HCT116 (cell line): ENCODE data around the gene PARP6. TPM values are rescaled to one million over a fixed set of nuclear protein-coding genes. Genes with fewer than 3 reads are reported as not detected.

Source experiments
- ATAC-seq: fragments of 200-7000 bp; cut with Tn5 transposase; 2 replicates; pipeline ENCODE4 v1.9.1; 2020; ENCODE audit warnings: mild to moderate bottlenecking, moderate library complexity
- BruUV-seq: library from RNA; stranded (reverse); fragments of 400-500 nt; replicated peaks from 2 replicates; lab custom pipeline; 2021; lab: Mats Ljungman, UMichigan
- CTCF ChIA-PET: fragments of 300-600 bp; sonication (Branson Sonifier 250); formaldehyde crosslinking; loops from one replicate; lab custom pipeline; 2021; ENCODE audit warnings: antibody characterized with exemption; lab: Charles Lee
- POLR2A ChIA-PET: fragments of 300-600, 350-600 bp; sonication (Branson Sonifier 250); formaldehyde crosslinking; loops from one replicate; lab custom pipeline; 2021; ENCODE audit warnings: antibody characterized with exemption; lab: Charles Lee
- RAD21 ChIA-PET, 2 experiments: fragments of 300-600 bp; sonication (Branson Sonifier 250); formaldehyde crosslinking; loops; one replicate each; lab custom pipeline; 2023; ENCODE audit warnings: low total read pairs in 2 of 2; ENCODE audit not compliant: uncharacterized antibody in 2 of 2, unreplicated experiment in 2 of 2, low non-redundant PET in 1 of 2; lab: Charles Lee
- DNase-seq: peaks from one replicate; pipeline ENCODE4 v3.0.0-alpha.2; 2010; ENCODE audit warnings: low read depth, low spot score
- H2AFZ ChIP-seq: fragments of 200-600 bp; shearing (Covaris generic), sonication (generic); 2 replicates; pipeline ENCODE4 v1.6.1; 2017; ENCODE audit warnings: low read depth, mixed run types, mixed read lengths, antibody characterized with exemption, low read length; ENCODE audit not compliant: poor library complexity, severe bottlenecking
- H3K27ac ChIP-seq: 2 replicates; pipeline ENCODE4 v1.5.1; 2012; ENCODE audit warnings: low read depth, low read length
- H3K27me3 ChIP-seq: fragments of 200-600 bp; sonication (generic); 2 replicates; pipeline ENCODE4 v1.6.1; 2016; ENCODE audit warnings: mixed run types, low read length, mixed read lengths; ENCODE audit not compliant: insufficient read depth
- H3K36me3 ChIP-seq, 2 experiments: fragments of 200-500 bp in 1 of 2; fragments of 200-600 bp in 1 of 2; sonication (Bioruptor generic) in 1 of 2; sonication (generic) in 1 of 2; 2 replicates each; pipeline versions ENCODE4 v1.5.1 to v1.6.1; 2014 to 2016; ENCODE audit warnings: low read length in 2 of 2, inconsistent platforms in 1 of 2, mixed read lengths in 1 of 2, mixed run types in 1 of 2; ENCODE audit not compliant: insufficient read depth in 2 of 2, control insufficient read depth in 1 of 2
- H3K4me1 ChIP-seq, 2 experiments: fragments of 200-600 bp in 1 of 2; sonication (generic) in 1 of 2; 2 replicates each; pipeline versions ENCODE4 v1.5.1 to v1.6.1; 2012 to 2017; ENCODE audit warnings: low read length in 2 of 2, inconsistent platforms in 1 of 2, mild to moderate bottlenecking in 1 of 2, mixed read lengths in 1 of 2, mixed run types in 1 of 2, moderate library complexity in 1 of 2; ENCODE audit not compliant: insufficient read depth in 2 of 2, control insufficient read depth in 1 of 2
- H3K4me2 ChIP-seq: fragments of 200-600 bp; sonication (generic); 2 replicates; pipeline ENCODE4 v1.6.1; 2017; ENCODE audit warnings: mixed run types, low read length, mixed read lengths
- H3K4me3 ChIP-seq, 2 experiments: fragments of 200-600 bp in 1 of 2; sonication (generic) in 1 of 2; replicated peaks in 1 of 2; 2 replicates each; pipeline ENCODE4 v1.5.1; 2011 to 2016; ENCODE audit warnings: low read length in 2 of 2, control low read depth in 1 of 2, low read depth in 1 of 2, mild to moderate bottlenecking in 1 of 2, mixed read lengths in 1 of 2, mixed run types in 1 of 2
- H3K79me2 ChIP-seq: fragments of 200-600 bp; sonication (generic); 2 replicates; pipeline ENCODE4 v1.6.1; 2017; ENCODE audit warnings: mild to moderate bottlenecking, mixed run types, low read length, moderate library complexity, mixed read lengths; ENCODE audit not compliant: insufficient read depth
- H3K9ac ChIP-seq: fragments of 200-600 bp; sonication (generic); 2 replicates; pipeline ENCODE4 v1.6.1; 2016; ENCODE audit warnings: low read length, mixed read lengths
- H3K9me2 ChIP-seq: fragments of 200-600 bp; sonication (generic), shearing (Covaris generic); 2 replicates; pipeline ENCODE4 v1.6.1; 2017; ENCODE audit warnings: mixed run types, mild to moderate bottlenecking, moderate library complexity; ENCODE audit not compliant: insufficient read depth
- H3K9me3 ChIP-seq, 2 experiments: fragments of 200-500 bp in 1 of 2; fragments of 200-600 bp in 1 of 2; sonication (Bioruptor generic) in 1 of 2; sonication (generic) in 1 of 2; 2 replicates each; pipeline ENCODE4 v1.6.1; 2014 to 2017; ENCODE audit warnings: low read length in 2 of 2, mixed read lengths in 2 of 2, inconsistent platforms in 1 of 2, low read depth in 1 of 2, mild to moderate bottlenecking in 1 of 2, mixed run types in 1 of 2, moderate library complexity in 1 of 2; ENCODE audit not compliant: control insufficient read depth in 1 of 2, insufficient read depth in 1 of 2
- H4K20me1 ChIP-seq: fragments of 200-600 bp; sonication (generic), shearing (Covaris generic); 2 replicates; pipeline ENCODE4 v1.6.1; 2017; ENCODE audit warnings: mixed run types, mild to moderate bottlenecking, moderate library complexity; ENCODE audit not compliant: insufficient read depth
- CBX3 ChIP-seq: IDR thresholded peaks from 2 replicates; pipeline ENCODE4 v1.6.1; 2012; ENCODE audit warnings: low read depth
- CEBPB ChIP-seq: IDR thresholded peaks from 2 replicates; pipeline ENCODE4 v1.6.1; 2012; ENCODE audit warnings: low read depth
- EGR1 ChIP-seq: IDR thresholded peaks from 2 replicates; pipeline ENCODE4 v1.6.1; 2012; ENCODE audit warnings: low read depth
- ELF1 ChIP-seq: IDR thresholded peaks from 2 replicates; pipeline ENCODE4 v1.6.1; 2012; ENCODE audit warnings: low read depth, borderline replicate concordance
- EZH2phosphoT487 ChIP-seq: fragments of 200-600 bp; IDR thresholded peaks from 2 replicates; pipeline ENCODE4 v1.6.1; 2018; ENCODE audit warnings: antibody characterized with exemption, borderline replicate concordance
- POLR2A ChIP-seq: IDR thresholded peaks from 2 replicates; pipeline ENCODE4 v1.7.0; 2011; ENCODE audit warnings: borderline replicate concordance; ENCODE audit not compliant: insufficient read depth, insufficient read length; ENCODE audit errors: extremely low read depth
- SIN3A ChIP-seq: IDR thresholded peaks from 2 replicates; pipeline ENCODE4 v1.6.1; 2012; ENCODE audit warnings: low read depth
- SRF ChIP-seq: IDR thresholded peaks from 2 replicates; pipeline ENCODE4 v1.6.1; 2012; ENCODE audit warnings: low read depth
- TCF7L2 ChIP-seq: IDR thresholded peaks from 2 replicates; pipeline ENCODE4 v1.7.0; 2011; ENCODE audit warnings: borderline replicate concordance, inconsistent platforms; ENCODE audit not compliant: insufficient read depth, insufficient read length; ENCODE audit errors: extremely low read depth
- YY1 ChIP-seq: IDR thresholded peaks from 2 replicates; pipeline ENCODE4 v1.6.1; 2011; ENCODE audit warnings: low read length, low read depth, moderate library complexity, mild to moderate bottlenecking; ENCODE audit not compliant: insufficient replicate concordance; ENCODE audit errors: extremely low read depth
- ZFX ChIP-seq: fragments of 450-650 bp; IDR thresholded peaks from 2 replicates; pipeline ENCODE4 v1.6.1; 2017
- ZNF274 ChIP-seq: fragments of 200-500 bp; sonication (Bioruptor generic); IDR thresholded peaks from 2 replicates; pipeline ENCODE4 v1.6.1; 2014; ENCODE audit warnings: mild to moderate bottlenecking, low read depth, low read length, inconsistent platforms
- intact Hi-C: fragments of 100-400 bp; cut with micrococcal nuclease; formaldehyde crosslinking; loops from 2 replicates; pipeline ENCODE4 v1.10.0; 2022
- total RNA-seq: library from RNA; stranded (reverse); gene quantifications from one replicate; pipeline ENCODE4 v1.2.1, GENCODE V29; 2021; ENCODE audit not compliant: unreplicated experiment
- TF ChIP-seq, protein P1 (sequence below): IDR thresholded peaks from 2 replicates; pipeline ENCODE4 v1.6.1; 2012
- TF ChIP-seq, protein P2 (sequence below): IDR thresholded peaks from 2 replicates; pipeline ENCODE4 v1.6.1; 2012; ENCODE audit warnings: low read depth
- TF ChIP-seq, protein P3 (sequence below): IDR thresholded peaks from 2 replicates; pipeline ENCODE4 v1.6.1; 2011; ENCODE audit warnings: mild to moderate bottlenecking, low read length, moderate library complexity; ENCODE audit not compliant: insufficient replicate concordance; ENCODE audit errors: extremely low read depth
- TF ChIP-seq, protein P4 (sequence below): IDR thresholded peaks from 2 replicates; pipeline ENCODE4 v1.6.1; 2012
- TF ChIP-seq, protein P5 (sequence below), 3 experiments: fragments of 200-600 bp in 1 of 3; sonication (generic) in 1 of 3; IDR thresholded peaks in 2 of 3; conservative IDR thresholded peaks in 1 of 3; 2 replicates each; pipeline ENCODE4 v1.5.1; 2012 to 2017; ENCODE audit warnings: low read depth in 2 of 3, low read length in 2 of 3, antibody characterized with exemption in 1 of 3, borderline replicate concordance in 1 of 3, control low read depth in 1 of 3, mild to moderate bottlenecking in 1 of 3, mixed read lengths in 1 of 3, mixed run types in 1 of 3, moderate library complexity in 1 of 3; ENCODE audit not compliant: insufficient read depth in 1 of 3

PARP6 gene
- total RNA-seq, 1 experiment from 2014 or later = 67.9 TPM

DNA sequence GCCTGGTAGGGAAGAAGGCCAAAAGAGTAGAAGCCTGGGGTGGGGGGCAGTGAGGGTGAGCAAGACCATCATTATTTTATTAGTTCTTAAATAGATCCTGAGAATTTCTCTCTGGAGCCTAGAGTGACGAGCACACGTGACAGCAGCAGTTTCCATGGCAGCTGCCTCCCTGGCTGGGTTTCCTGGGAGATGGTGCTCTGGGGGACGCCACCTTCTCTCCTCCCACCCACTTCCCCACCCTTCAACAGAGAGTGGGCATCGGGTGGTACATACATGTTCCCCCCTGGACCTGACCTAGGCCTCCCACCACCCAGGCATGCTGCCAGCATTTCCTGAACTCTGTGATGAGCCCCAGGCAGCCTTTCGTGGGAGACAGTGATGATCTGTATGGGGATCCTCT, 34.7 kb upstream of the PARP6 start:
- no peaks in the 10 kb centered on the region for H3K79me2 ChIP-seq
- intact Hi-C loops = no loop called here
- no peaks in the 10 kb centered on the region for H4K20me1 ChIP-seq
- H3K27ac ChIP-seq = no peak overlapping the region
- DNase-seq (no peak), ATAC-seq (no peak)
- H3K4me2 ChIP-seq = no peak overlapping the region
- no peaks in the 10 kb centered on the region for H3K9me2 ChIP-seq
- ChIA-PET RAD21 (interaction anchor here in 1 of 2 experiments (0.6 kb wide), 1 partner anchor 120 kb away, joined by 3 read pairs; no protein-coding TSS in a partner anchor), POLR2A (no interaction called here), CTCF (no interaction called here)
- no peaks in the 10 kb centered on the region for H3K27me3 ChIP-seq
- no peak overlapping the region for H2AFZ ChIP-seq
- no peaks in the 10 kb centered on the region for H3K36me3 ChIP-seq
- H3K4me3 ChIP-seq = no peak overlapping the region
- H3K4me1 ChIP-seq = peaks cover 0 to 4% of the 10 kb centered on the region in 2 experiments; a peak in 1 of 4 replicates
- TF ChIP-seq ELF1 (no peak), EZH2phosphoT487 (no peak), SRF (no peak), CBX3 (no peak), ZNF274 (no peak), TCF7L2 (no peak), CEBPB (no peak), POLR2A (no peak), YY1 (no peak), EGR1 (no peak), SIN3A (no peak), ZFX (no peak)
- TF ChIP-seq, protein P1, sequence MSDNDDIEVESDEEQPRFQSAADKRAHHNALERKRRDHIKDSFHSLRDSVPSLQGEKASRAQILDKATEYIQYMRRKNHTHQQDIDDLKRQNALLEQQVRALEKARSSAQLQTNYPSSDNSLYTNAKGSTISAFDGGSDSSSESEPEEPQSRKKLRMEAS = no peak
- TF ChIP-seq, protein P2, sequence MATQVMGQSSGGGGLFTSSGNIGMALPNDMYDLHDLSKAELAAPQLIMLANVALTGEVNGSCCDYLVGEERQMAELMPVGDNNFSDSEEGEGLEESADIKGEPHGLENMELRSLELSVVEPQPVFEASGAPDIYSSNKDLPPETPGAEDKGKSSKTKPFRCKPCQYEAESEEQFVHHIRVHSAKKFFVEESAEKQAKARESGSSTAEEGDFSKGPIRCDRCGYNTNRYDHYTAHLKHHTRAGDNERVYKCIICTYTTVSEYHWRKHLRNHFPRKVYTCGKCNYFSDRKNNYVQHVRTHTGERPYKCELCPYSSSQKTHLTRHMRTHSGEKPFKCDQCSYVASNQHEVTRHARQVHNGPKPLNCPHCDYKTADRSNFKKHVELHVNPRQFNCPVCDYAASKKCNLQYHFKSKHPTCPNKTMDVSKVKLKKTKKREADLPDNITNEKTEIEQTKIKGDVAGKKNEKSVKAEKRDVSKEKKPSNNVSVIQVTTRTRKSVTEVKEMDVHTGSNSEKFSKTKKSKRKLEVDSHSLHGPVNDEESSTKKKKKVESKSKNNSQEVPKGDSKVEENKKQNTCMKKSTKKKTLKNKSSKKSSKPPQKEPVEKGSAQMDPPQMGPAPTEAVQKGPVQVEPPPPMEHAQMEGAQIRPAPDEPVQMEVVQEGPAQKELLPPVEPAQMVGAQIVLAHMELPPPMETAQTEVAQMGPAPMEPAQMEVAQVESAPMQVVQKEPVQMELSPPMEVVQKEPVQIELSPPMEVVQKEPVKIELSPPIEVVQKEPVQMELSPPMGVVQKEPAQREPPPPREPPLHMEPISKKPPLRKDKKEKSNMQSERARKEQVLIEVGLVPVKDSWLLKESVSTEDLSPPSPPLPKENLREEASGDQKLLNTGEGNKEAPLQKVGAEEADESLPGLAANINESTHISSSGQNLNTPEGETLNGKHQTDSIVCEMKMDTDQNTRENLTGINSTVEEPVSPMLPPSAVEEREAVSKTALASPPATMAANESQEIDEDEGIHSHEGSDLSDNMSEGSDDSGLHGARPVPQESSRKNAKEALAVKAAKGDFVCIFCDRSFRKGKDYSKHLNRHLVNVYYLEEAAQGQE = no peak
- TF ChIP-seq, protein P3, sequence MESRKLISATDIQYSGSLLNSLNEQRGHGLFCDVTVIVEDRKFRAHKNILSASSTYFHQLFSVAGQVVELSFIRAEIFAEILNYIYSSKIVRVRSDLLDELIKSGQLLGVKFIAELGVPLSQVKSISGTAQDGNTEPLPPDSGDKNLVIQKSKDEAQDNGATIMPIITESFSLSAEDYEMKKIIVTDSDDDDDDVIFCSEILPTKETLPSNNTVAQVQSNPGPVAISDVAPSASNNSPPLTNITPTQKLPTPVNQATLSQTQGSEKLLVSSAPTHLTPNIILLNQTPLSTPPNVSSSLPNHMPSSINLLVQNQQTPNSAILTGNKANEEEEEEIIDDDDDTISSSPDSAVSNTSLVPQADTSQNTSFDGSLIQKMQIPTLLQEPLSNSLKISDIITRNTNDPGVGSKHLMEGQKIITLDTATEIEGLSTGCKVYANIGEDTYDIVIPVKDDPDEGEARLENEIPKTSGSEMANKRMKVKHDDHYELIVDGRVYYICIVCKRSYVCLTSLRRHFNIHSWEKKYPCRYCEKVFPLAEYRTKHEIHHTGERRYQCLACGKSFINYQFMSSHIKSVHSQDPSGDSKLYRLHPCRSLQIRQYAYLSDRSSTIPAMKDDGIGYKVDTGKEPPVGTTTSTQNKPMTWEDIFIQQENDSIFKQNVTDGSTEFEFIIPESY = no peak
- TF ChIP-seq, protein P4, sequence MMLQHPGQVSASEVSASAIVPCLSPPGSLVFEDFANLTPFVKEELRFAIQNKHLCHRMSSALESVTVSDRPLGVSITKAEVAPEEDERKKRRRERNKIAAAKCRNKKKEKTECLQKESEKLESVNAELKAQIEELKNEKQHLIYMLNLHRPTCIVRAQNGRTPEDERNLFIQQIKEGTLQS = no peak
- TF ChIP-seq, protein P5, sequence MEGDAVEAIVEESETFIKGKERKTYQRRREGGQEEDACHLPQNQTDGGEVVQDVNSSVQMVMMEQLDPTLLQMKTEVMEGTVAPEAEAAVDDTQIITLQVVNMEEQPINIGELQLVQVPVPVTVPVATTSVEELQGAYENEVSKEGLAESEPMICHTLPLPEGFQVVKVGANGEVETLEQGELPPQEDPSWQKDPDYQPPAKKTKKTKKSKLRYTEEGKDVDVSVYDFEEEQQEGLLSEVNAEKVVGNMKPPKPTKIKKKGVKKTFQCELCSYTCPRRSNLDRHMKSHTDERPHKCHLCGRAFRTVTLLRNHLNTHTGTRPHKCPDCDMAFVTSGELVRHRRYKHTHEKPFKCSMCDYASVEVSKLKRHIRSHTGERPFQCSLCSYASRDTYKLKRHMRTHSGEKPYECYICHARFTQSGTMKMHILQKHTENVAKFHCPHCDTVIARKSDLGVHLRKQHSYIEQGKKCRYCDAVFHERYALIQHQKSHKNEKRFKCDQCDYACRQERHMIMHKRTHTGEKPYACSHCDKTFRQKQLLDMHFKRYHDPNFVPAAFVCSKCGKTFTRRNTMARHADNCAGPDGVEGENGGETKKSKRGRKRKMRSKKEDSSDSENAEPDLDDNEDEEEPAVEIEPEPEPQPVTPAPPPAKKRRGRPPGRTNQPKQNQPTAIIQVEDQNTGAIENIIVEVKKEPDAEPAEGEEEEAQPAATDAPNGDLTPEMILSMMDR (IDR thresholded peaks at IDR 0.05 in 2 of 3, conservative IDR thresholded peaks at IDR 0.05 in 1 of 3; ENCODE audit: borderline replicate concordance in 1 of 3, insufficient read depth in 1 of 3, low read depth in 2 of 3, low read length in 2 of 3) = no peak
- no TSS peak for BruUV-seq
- H3K9ac ChIP-seq = no peak overlapping the region
- no peaks in the 10 kb centered on the region for H3K9me3 ChIP-seq
